Activated CD4-positive, alpha-beta T cell treated with anti-CD3 and anti-CD28 coated beads, Interleukin-2, amount 50 U/mL, for 4 hours (primary cell): Measurements from ENCODE around the gene AKAP13.
A peak's percentile ranks its signal among the peaks of the same experiment; 100 is the strongest.
"Not testable (repeated sequence)": the region's sequence is repeated elsewhere in the genome, so short reads cannot be mapped to it uniquely, and the experiment has no call there.

Source experiments
- DNase-seq, 2 experiments: peaks; one replicate each; pipeline ENCODE4 v3.0.0-alpha.2; 2020

Gene AKAP13

DNA sequence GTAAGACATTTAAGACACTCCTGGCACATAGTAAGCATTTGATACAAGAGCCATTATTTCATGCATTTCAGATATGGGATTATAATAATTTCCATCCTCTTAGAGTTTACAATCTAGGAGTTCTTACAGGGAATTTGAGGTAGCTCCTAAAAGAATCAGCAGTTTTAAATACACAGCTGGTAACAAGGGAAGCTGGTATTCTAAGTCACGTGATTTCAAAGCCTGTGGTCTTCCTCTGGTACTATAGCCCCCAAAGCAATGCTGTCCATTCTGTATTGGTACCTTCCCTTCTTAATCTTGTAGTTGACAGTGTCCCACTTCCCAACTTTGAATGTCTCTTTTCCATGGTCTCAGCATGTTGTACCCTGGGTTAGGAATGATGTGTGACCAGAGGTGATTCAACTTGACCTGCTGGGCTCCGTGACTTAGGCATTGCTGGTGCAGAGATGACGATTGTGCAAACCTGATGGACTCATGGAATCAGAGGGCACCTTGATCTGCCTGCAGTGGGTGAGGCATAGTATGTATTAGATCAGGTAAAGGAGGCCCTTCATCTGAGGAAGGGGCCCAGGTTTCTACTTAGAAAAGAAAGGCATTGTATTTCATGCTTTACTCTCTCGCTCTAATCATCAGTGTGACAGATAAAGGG lies 122.9 kb downstream of the AKAP13 start:
- no peak for DNase-seq

DNA sequence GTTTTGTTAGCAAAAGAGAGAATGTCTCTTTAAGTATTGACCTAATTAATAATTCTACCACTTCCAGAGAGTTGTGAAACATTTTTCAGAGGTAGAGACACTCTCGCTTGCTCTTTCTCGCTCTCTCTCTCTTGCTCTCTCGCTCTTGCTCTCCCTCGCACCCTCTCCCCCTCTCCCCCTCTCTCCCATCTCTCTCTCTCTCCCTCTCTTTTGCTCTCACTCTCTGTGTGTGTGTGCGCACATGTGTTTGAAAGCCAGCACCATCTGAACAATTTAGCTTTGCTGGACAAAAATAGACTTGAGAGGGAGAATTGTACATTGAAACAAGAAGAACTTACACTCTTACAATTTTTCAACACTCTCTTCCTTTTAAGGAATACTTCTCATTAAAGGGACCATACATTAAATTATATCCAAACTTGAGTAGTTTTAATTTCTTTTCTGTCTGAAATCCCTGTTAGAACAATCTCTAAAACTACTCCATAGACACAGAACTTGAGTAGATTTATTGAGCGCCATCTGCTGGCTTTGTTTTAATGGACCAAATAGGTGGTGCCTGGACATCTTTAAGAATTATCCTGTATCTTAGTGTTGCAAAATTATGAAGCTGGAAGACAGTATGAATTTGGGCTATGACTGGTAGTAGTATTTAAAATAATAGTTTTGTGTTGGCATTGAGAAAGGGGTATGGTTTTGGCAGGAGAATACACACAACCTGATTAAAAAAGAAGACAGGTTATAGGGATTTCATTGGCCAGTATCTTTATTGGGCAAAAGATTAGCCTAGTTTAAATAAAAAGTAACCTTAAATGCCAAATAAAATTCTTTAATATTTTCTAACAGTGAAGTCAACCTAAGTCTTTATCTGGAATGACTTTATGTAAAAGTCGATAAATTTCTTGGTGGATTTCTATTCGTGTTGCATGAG lies 124.6 kb downstream of the AKAP13 start:
- peak; percentile 24 to 34 for DNase-seq

DNA sequence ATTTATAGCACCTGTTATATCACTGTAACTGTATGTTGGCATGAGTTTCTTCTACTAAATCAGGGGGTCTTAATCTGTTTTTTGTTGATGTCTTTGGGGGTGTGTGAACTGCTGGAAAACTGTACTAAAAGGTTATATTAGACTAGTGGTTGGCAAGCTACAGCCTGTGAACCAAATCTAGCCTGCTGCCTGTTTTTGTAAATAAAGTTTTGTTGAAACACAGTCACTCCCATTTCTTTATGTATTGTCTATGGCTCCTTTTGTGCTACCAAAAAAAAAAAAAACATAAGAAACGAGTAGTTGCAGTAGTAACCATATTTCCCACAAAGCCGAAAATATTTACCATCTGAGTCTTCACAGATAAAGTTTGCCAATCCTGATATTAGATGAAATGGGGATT lies 126.7 kb downstream of the AKAP13 start:
- DNase-seq, result no peak

DNA sequence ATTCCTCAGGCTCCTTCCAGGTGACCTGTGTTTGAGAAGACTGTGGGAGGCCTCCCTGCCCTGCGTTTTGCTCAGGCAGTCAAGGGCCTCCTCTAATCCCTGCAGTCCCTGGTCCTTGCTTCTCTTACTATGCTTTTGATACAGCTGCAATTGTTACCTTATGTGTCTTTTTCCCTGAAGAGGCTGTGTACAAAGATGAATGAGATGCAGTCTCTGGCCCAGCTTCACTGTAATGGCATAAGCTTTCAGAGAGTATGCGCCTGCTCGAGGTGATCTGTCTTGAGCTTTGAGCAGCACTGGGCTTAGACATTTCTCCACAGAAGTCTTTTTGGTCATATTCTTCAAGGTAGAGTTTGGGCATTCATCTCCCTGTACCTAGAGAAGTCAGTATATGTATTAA lies 129.6 kb downstream of the AKAP13 start:
- no peak for DNase-seq

DNA sequence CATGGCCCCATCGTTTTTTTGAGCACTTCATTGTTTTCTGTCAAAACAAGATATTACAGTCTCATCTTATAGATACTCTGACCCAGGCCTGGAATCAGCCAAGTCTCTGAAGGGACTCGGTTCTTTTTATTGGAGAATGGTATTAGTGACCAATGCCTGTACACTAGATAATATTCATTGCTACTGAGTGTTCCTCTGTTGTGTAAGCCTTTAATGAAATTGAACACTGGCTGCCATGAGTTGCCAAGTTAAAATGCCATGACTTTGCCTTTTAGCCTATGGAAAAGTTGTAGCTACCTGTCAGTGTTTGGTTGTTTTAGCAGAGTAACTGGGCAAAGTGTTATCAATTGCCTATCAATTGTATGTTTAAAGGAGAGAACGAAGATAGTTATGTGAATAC lies 134.0 kb downstream of the AKAP13 start:
- DNase-seq, result no peak

DNA sequence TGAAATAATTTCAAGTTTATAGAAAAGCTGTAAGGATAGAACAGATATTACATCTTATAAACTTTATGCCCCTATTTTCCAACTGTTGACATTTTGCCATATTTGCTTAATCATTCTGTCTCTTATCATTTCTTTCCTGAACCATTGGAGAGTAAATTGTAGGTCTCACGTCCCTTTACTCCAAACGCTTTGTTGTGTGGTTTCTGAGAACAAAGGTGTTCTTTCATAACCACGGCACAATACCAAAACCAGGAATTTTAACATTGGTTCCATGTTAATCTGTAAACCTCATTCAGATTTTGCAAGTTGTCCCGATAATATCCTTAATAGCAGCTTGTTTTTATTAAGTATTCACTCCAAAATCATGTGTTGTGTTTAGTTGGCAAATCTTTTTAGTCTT lies 134.8 kb downstream of the AKAP13 start:
- no peak for DNase-seq

DNA sequence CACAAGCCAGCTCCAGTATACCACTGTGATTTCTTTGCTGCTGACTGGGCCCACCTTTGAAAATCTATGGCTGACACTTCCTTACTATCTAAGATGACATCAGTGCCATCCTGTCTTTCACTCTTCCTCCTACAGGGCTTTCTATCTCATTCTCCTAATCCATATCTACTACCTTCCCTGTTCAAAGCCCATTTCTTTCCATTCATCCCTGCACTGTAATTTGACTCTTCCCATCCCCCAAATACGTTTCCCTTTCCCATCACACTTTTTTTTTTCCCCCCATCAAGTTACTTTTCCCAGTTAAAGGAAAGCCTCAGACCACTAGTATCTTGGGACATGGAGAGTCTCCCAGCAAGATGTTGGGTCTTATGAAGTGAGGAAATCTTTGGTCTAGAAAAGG lies 136.7 kb downstream of the AKAP13 start:
- DNase-seq, result no peak

DNA sequence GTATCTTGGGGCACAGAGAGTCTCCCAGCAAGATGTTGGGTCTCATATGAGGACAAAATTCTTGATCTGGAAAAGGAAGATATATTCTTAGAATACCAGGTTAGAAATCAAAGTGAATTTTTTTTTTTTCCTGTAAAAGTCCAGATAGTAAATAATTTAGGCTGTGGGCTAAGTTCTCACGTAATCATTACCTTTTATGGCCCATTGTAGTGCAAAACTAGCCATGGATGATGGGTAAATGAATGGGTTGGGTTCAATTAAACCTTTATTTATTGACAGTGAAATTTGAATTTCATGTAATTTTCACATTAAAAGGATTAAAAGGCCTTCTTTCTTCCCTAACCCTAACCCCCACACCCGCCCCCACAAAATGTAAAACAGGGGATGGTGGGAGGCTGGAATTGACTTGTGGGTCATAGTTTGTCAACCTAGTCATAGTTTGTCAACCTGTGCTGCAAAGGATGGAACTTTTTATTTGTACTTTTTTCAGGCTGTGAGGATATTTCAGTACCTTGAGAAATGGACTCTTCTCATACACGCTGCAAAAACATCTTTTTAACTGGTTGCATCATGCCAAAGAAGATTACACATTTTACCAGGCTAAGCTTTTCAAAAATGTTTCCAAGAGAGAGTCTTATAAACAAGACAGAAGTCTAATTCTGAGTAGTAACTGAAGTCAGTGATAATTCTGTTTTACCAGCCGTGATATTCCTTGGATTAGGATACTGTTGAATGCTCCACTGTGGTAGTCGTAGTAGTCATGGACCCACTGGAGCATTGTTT lies 138.8 kb downstream of the AKAP13 start:
- no peak for DNase-seq

DNA sequence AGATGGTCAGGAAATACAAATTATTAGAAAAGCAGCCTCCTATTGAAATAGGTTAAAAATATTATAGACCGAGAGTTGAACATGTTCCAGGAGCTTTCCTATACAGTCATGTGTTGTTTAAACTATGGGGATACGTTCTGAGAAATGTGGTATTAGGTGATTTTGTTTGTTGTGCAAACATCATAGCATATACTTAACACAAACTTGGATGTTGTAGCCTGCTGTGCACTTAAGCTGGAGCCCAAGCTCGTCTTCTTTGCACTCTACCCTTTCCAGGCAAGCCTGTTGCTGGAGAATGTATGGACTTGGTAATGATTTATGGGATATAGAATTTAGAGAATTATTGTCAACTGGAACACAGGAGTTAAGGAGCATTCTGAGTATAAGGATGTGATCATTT lies 140.2 kb downstream of the AKAP13 start:
- DNase-seq, result no peak

DNA sequence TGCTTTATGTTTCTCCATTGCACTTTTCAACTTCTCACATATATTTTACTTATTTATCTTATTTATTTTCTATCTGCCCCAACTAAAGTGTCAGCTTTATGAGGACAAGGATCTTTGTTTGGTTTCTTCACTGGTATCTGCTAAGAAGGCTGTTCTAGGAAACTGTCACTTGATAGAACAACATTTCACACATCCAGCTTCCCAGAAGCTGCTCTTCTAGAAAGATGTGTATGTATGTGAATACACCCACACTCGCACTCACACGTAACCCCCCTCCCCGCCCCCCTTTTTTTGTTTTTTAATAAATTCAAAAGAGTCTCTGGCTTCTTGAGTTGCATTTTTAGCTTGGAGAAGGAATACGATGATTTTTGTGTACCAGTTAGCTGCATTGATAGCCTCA lies 143.1 kb downstream of the AKAP13 start:
- DNase-seq, result no peak

DNA sequence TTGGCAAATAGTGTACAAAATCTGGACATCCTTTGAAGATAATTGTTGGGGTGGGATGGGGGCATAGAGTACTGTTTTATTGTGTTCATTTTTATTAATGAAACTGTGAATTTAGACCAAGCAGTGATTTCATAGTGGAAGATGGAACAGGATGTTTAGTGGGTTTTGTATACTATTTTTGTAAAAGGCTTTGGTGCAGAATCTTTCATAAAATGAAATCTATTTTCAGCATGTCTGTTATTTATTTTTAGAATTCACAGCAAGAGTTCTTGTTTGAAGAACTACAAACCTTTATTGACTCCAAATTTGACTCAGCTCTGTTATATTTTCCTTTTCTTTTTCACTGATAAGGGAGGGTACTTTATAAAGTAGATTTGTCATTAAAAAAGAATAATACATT lies 145.4 kb downstream of the AKAP13 start:
- no peak for DNase-seq

DNA sequence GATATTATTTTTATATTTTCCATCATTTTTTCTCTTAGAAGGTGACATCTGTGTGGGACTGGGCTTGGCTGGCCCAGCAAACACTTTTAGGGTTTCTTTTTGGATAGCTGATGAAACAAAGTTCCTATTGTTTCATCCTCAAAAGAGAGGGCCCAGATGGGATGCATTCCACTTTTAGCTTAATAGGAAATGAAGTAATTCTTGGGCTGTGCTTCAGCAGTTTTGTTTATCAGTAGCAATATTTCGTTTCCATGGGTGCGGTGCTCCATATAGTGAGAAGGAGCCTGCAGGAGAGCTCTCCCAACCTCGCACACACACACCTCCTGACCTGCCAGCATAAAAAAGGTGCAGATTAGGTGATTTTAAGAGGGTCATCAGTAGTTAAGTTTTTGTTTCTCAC lies 147.5 kb downstream of the AKAP13 start:
- no peak for DNase-seq

DNA sequence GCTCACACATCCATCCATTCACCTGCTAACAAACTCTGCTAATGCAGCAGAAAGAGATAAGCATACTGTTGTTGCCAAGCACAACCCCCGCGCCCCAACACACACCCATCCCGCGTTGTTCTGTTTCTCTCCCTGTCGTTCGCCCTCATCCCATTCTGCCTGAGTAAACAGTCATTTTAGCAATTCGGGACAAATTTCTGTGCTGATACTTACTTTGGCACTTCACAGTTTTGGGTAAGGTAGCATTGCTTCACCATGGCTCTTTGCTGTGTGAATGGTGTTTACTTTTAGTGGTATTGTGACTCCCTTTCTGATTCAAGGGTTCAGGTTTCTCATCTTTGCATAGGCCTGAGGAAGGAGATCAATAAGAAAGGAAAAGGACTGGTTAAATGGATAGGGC lies 149.7 kb downstream of the AKAP13 start:
- no peak for DNase-seq

DNA sequence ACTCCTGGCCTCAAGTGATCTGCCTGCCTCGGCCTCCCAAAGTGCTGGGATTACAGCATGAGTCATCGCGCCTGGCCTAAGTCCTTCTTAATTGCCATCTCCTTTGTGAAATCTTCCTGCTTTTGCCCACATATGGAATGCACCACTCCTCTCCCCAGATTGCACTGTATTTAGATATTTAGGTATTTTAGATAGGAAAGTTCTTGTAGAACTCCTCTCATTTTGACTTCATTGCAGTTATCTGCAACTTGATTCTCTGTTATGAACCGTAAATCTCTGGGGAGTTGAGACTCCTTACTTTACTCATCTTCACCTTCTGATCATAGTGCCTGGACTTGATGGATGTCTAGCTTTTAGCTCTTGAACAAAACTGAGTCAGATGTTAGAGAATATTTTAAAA lies 150.7 kb downstream of the AKAP13 start:
- DNase-seq, result no peak

DNA sequence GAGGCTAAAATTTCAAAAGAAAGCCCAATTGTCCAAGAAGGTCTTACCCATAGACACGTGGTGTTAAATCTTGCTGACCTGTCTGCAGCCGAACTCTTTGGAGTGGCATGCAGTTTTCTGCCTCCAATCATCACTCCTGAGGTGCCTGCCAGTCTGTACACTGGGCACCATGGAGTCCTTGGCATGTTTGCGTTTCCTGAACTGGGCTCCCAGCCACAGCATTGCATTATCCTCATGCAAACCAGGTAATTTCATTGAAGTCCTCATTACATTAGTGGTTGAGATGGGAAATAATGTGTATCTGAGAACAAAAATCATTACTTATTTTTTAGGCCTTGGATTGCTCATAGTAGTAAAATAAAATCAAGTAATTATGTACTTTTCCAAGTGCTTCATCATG lies 152.3 kb downstream of the AKAP13 start:
- no peak for DNase-seq

DNA sequence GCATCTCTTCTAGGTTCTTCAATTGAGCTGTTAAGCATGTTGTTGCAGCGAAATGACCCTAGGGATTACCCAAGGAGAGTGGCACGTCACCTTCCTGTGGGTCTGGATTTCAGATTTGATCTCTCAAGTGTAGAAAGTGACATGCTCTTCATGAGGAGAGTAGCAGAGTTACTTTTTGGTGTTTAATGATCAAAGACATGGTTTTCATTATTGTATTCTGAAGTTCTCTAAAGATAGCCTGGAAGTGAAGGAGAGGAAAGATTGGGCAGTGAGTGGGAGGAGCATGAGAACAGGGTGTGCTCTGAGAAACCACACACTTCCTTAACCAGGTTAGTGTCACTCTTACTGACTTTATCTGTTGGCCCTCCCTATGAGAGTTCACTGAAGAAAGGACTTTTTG lies 153.6 kb downstream of the AKAP13 start:
- no peak for DNase-seq

DNA sequence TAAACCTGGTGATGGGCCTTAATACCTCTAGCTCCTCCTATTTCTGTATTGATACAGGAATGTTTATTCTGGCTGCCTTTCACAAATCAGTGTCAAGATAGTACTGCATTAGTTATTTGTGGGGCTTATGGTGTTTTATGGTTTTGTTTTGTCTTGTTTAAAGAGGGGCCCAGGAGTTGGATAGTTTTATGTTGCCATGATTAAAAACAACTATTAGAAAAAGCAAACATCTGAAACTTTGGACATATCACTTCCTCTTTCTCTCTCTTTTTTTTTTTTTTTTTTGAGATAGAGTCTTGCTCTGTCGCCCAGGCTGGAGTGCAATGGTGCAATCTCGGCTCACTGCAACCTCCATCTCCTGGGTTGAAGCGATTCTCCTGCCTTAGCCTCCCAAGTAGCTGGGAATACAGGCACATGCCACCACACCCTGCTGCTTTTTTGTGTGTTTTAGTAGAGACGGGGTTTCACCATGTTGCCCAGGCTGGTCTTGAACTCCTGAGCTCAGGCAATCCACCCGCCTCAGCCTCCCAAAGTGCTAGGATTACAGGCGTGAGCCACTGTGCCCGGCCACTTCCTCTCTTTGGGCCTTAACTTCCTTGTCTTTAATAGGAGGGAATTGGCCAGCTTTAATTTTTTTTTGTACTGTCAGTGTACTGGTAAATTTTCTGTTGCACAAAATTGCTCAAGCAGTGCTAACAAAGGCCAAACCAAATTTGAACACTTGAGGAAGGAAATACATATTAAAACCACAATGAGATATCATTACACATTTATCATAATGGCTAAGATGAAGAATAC lies 155.3 kb downstream of the AKAP13 start:
- DNase-seq, result not testable (repeated sequence)

DNA sequence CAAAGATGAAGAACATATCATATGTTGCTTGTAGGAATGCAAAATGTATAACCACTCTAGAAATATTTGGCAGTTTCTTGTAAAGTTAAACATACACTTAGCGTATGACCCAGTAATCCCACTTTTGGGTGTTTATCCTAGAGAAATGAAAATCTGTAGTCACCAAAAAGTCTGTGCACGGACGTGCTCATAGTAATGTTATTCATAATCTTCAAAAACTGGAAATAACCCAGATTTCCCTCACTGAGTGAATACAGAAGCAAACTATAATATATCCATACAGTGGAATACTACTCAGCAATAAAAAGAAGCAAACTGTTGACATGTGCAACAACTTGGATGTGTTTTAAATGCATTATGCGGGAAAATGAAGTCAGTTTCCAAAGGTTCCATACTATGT lies 155.9 kb downstream of the AKAP13 start:
- DNase-seq, result no peak

DNA sequence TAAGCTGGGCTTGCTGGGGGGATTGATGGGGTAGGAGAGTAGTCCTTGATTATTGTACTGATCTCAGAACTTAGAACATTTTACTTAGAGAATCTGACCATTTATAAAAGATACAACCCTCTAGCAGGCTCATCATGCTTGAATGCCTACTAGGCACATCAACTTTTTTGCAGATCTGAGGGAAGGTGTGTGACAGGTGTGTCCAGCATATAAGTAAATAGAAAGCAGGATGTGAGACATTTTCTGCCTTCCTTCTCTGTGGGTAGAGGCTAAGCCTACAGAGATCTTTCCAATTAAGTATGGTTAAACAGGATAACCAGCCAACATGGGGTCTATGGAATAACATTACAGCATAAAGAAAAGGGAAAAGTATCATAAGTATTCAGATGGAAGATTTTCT lies 159.1 kb downstream of the AKAP13 start:
- DNase-seq, result no peak

DNA sequence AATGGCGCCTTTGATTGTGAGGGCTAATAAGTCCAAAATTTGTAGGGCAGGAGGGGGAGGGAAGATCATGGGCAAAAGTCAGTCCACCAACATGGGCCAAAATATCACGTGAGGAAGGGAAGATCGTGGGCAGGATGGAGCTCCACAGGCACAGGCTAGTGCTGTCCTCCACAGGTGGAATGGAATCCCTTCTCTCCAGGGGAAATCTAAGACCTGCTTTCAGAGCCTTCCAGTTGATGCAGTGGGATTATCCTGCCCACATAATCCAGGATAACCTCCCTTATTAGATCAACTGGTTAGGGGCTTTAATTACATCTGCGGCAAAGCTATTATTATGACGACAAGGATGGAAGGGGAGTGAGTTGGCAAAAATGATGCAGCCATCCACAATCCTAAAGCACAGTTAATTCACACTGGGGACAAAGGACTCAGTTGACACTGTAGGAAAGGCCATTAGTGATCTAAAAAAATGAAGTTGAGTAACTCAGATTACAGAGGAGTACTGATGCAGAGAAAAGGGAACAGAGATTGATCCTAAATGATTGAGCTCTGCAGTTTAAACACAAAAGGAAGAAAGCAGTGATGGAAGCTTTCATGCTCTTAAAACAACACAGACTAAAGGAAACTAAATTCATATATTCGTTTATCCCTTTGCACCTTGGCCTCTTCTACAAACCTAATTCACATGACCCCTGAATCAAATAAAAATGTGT lies 159.8 kb downstream of the AKAP13 start:
- DNase-seq, result no peak

DNA sequence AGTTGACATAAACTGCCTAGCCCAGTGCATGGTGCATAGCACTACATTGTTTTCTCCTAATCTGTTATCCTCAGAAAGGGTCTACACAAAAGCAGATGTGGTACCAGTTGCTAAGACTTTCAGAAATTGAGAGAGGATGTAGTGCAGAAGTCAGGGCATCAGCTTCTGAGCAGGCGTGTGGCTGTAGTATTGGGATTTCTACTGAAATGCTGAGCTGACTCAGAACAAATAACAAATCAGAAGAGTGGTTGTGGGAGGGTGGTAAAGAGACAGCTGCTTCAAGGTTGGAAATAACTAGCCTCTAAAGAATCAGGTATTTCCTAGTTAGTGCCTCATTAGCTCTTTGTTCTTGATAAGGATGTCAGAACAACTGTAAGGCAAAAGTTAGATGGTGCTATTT lies 161.3 kb downstream of the AKAP13 start:
- no peak for DNase-seq

DNA sequence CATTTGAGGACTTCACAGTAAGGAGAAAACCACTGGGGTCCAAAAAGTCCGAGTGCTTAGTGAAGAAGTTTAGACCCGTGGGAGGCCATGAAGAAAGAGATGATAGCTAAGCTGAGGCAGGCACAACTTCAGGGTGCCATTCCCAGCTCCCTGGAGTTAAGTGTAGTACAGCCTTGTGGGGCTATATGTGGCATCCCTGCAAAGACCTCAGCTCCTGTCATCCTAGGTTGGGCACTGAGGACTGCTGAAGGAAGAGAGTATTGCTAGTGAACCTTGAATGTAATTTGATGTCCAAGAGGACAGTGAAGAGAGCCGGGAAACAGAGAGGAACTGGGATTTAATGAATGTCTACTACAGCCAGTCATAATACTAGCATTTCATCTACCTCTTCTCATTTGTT lies 162.1 kb downstream of the AKAP13 start:
- DNase-seq, result no peak
